Tibial artery (tissue), 4 donors: ENCODE data around the gene COG5.

Source experiments
- DNase-seq, 2 donors: peaks; one replicate each; pipeline ENCODE4 v3.0.0-alpha.2; 2019
- H3K27ac ChIP-seq, 2 donors: fragments of 200-600 bp; sonication (generic) in 1 of 2; 1 replicate in 1 of 2; 2 replicates in 1 of 2; pipeline ENCODE4 v1.5.1; 2018 to 2019; ENCODE audit warnings: mild to moderate bottlenecking in 1 of 2
- H3K27me3 ChIP-seq, 2 donors: fragments of 200-600 bp; sonication (generic) in 1 of 2; one replicate each; pipeline versions ENCODE4 v1.5.1 to v1.6.0; 2016 to 2019
- H3K36me3 ChIP-seq, 3 donors: fragments of 200-600 bp; sonication (generic) in 2 of 3; one replicate each; pipeline ENCODE4 v1.5.1; 2016 to 2019; ENCODE audit warnings: mild to moderate bottlenecking in 2 of 3
- H3K4me1 ChIP-seq, 4 donors: fragments of 200-600 bp; sonication (generic) in 2 of 4; 1 replicate in 3 of 4; 2 replicates in 1 of 4; pipeline ENCODE4 v1.5.1; 2016 to 2019
- H3K4me3 ChIP-seq, 2 donors: fragments of 200-600 bp; sonication (generic) in 1 of 2; 1 replicate in 1 of 2; 2 replicates in 1 of 2; pipeline ENCODE4 v1.5.1; 2018 to 2019; ENCODE audit warnings: mild to moderate bottlenecking in 2 of 2
- H3K9me3 ChIP-seq, 3 donors: fragments of 200-600 bp; sonication (generic) in 1 of 3; one replicate each; pipeline ENCODE4 v1.5.1; 2016 to 2019
- intact Hi-C: fragments of 100-400 bp; cut with DNase I; formaldehyde crosslinking; loops from one replicate; pipeline ENCODE4 v1.15.0; 2023; ENCODE audit warnings: low total_unique reads
- TF ChIP-seq, protein P1 (sequence below), 2 experiments: fragments of 200-600 bp in 1 of 2; fragments of 450-650 bp in 1 of 2; IDR thresholded peaks; one replicate each; pipeline ENCODE4 v1.5.1; 2017 to 2019; ENCODE audit warnings: antibody characterized with exemption in 2 of 2, mild to moderate bottlenecking in 1 of 2, moderate library complexity in 1 of 2

COG5 gene

DNA sequence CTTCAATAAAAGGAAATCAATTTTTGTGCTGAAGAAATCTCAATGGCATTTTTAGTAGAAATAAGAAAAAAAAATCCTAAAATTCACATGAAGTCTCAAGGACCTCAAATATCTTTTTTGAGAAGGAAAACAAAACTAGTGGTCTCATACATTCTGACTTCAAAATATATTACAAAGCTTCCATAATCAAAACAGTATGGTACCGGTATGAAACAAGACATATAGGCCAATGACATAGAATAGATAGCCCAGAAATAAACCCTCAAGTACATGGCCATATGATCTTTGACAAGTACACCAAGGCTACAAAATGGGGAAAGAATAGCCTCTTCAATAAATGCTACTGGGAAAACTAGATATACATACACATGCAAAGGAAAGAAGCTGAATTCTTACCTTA is 225.6 kb downstream of the COG5 start:
- no peaks in the 10 kb centered on the region for H3K27me3 ChIP-seq
- intact Hi-C loops, result no loop called here

DNA sequence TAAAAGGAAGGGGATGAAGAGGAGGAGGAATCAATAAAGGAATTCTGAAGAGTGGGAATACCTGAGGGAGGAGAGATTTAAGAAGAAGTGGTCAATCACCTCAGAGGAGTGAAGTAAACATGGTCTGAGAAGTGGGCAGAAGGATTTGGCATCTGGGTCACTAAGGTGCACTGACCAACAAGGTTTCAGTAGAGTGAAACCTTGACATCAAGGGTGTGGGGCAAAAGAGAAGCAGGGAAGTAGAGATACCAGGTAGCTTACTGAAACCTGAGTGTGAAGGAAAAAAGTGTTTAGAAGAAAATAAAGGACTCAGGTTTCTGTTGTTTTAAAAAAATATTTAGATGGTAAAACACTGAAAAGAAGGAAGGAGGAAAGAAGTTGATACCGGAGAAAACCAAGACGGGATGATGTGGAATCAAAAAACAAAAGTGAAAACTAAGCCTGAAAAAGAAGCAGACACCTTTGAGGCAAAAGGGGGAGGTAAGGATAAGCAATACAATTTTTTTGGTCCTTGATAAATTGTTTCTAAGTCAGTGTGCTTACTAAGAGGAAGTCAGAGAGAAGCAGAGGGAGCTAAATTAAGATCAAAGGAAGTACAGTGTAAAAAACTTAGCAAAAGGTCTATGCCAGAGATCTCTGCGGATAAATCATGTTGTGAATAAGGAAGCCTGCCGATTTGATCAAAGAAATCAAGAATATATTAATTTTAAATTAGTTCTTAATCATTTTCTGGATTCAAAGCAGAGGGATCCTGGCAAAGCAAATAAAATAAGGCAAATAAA is 231.0 kb downstream of the COG5 start:
- Histone ChIP-seq H3K27me3 (no peaks in the 10 kb centered on the region), H3K27ac (no peak overlapping the region), H3K4me3 (no peak overlapping the region), H3K4me1 (no peaks in the 10 kb centered on the region), H3K9me3 (no peaks in the 10 kb centered on the region), H3K36me3 (no peaks in the 10 kb centered on the region)
- TF ChIP-seq, protein P1, sequence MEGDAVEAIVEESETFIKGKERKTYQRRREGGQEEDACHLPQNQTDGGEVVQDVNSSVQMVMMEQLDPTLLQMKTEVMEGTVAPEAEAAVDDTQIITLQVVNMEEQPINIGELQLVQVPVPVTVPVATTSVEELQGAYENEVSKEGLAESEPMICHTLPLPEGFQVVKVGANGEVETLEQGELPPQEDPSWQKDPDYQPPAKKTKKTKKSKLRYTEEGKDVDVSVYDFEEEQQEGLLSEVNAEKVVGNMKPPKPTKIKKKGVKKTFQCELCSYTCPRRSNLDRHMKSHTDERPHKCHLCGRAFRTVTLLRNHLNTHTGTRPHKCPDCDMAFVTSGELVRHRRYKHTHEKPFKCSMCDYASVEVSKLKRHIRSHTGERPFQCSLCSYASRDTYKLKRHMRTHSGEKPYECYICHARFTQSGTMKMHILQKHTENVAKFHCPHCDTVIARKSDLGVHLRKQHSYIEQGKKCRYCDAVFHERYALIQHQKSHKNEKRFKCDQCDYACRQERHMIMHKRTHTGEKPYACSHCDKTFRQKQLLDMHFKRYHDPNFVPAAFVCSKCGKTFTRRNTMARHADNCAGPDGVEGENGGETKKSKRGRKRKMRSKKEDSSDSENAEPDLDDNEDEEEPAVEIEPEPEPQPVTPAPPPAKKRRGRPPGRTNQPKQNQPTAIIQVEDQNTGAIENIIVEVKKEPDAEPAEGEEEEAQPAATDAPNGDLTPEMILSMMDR (IDR thresholded peaks at IDR 0.05), result no peak
- intact Hi-C loops, result no loop called here
- DNase-seq, result no peak

More for the DNA sequence above, 225.6 kb downstream of the COG5 start:
- Histone ChIP-seq H3K4me1 (no peaks in the 10 kb centered on the region), H3K27ac (no peak overlapping the region), H3K9me3 (peaks cover 0 to 5% (median 0%) of the 10 kb centered on the region in 3 donors), H3K36me3 (no peaks in the 10 kb centered on the region), H3K4me3 (no peak overlapping the region)
- no peak for DNase-seq
- TF ChIP-seq, protein P1 (IDR thresholded peaks at IDR 0.05), result no peak

DNA sequence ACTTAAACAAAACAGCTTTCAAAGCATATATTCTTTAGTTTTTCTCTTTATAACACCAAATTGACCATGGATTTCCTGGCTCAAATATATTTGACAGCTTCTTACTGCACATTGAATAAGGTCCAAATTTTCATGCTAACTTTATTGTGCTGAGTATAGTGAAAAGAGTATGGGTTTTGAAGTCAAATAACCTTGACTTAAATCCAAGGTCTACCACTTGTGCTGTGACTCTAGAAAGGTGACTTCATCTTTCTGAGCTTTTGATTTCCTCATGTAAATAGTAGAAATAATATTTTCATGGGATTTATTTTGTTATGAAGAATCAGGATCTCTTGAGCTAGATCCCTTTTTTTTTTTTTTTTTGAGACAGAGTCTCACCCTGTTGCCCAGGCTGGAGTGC is 233.2 kb downstream of the COG5 start:
- H3K9me3 ChIP-seq, result peaks cover 0 to 11% (median 0%) of the 10 kb centered on the region in 3 donors
- H3K36me3 ChIP-seq, result no peaks in the 10 kb centered on the region
- no peak for DNase-seq
- no peaks in the 10 kb centered on the region for H3K27me3 ChIP-seq
- no peak overlapping the region for H3K4me3 ChIP-seq
- TF ChIP-seq, protein P1 (IDR thresholded peaks at IDR 0.05), result no peak
- intact Hi-C loops, result no loop called here
- H3K27ac ChIP-seq, result no peak overlapping the region
- H3K4me1 ChIP-seq, result no peaks in the 10 kb centered on the region

DNA sequence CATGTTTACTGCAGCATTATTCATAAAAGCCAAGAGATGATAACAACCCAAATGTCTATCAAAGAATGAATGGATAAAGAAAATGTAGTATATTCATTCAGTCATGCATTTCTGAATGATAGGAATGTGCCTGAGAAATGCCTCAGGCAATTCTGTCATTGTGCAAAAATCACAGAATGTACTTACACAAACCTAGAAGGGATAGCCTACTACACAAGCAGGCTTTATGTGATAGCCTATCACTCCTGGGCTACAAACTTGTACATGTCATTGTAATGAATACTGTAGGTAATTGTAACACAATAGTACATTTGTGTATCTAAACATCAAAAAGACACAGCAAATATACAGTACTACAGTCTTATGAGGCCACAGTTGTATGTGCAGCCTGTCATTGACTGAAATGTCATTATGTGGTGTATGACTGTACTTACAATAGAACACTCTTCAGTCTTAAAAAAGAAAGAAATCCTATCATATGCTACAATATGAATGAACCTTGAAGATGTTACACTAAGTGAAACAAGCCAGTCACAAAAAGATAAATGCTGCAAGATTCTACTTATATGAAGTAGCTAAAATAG is 235.6 kb downstream of the COG5 start:
- Histone ChIP-seq H3K4me1 (no peaks in the 10 kb centered on the region), H3K27me3 (no peaks in the 10 kb centered on the region), H3K36me3 (peaks cover 0 to 9% (median 2%) of the 10 kb centered on the region in 3 donors), H3K27ac (no peak overlapping the region), H3K4me3 (no peak overlapping the region), H3K9me3 (peaks cover 0 to 11% (median 0%) of the 10 kb centered on the region in 3 donors)
- intact Hi-C loops, result no loop called here
- TF ChIP-seq, protein P1 (IDR thresholded peaks at IDR 0.05), result no peak
- DNase-seq, result no peak

DNA sequence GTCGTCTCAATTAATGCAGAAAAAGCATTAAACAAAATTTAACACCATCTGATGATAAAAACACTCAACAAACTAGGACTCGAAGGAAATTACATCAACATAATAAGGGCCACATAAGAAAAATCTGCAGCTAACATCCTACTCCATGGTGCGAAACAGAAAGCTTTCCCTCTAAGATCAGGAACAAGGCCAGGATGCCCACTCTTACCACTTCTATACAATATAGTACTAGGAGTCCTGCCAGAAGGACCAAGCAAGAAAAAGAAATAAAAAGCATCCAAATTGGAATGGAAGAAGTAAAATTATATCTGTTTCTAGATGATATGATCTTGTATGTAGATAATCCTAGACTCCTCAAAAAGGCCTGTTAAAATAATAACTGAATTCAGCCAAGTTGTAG is 237.7 kb downstream of the COG5 start:
- peaks cover 0 to 11% (median 0%) of the 10 kb centered on the region in 3 donors for H3K9me3 ChIP-seq
- no peak for DNase-seq
- TF ChIP-seq, protein P1 (IDR thresholded peaks at IDR 0.05), result no peak
- H3K27me3 ChIP-seq, result no peaks in the 10 kb centered on the region
- no peak overlapping the region for H3K27ac ChIP-seq
- H3K4me3 ChIP-seq, result no peak overlapping the region
- H3K4me1 ChIP-seq, result no peaks in the 10 kb centered on the region
- intact Hi-C loops, result no loop called here
- peaks cover 8 to 12% (median 8%) of the 10 kb centered on the region in 3 donors for H3K36me3 ChIP-seq
